Endothelial cell of umbilical vein (primary cell): Measurements from ENCODE around the gene FOXE1. TPM values are rescaled to one million over a fixed set of nuclear protein-coding genes. Genes with fewer than 3 reads are reported as not detected.

Experiments
- BruUV-seq: library from RNA; stranded (reverse); fragments of 400-500 nt; replicated peaks from 2 replicates; lab custom pipeline; 2021; lab: Mats Ljungman, UMichigan
- CTCF ChIA-PET: fragments of 300-600, 350-600 bp; sonication (Branson Sonifier 250); formaldehyde crosslinking; loops from one replicate; lab custom pipeline; 2021; ENCODE audit warnings: antibody characterized with exemption, inconsistent platforms; lab: Charles Lee
- POLR2A ChIA-PET: fragments of 300-600, 350-600 bp; sonication (Branson Sonifier 250); formaldehyde crosslinking; loops from one replicate; lab custom pipeline; 2021; ENCODE audit warnings: antibody characterized with exemption, inconsistent platforms; lab: Charles Lee
- DNase-seq: peaks from one replicate; pipeline ENCODE4 v3.0.0-alpha.2; 2011; ENCODE audit warnings: low read depth, low spot score
- FAIRE-seq: peaks from 2 replicates; lab custom pipeline; 2011; peaks lifted over from hg19 to GRCh38; lab: Jason Lieb, UNC
- H2AFZ ChIP-seq: 2 replicates; pipeline ENCODE4 v1.6.0; 2012; ENCODE audit warnings: low read depth, low read length, control low read depth, inconsistent platforms
- H3K27ac ChIP-seq: 2 replicates; pipeline ENCODE4 v1.5.1; 2011; ENCODE audit warnings: low read depth, mild to moderate bottlenecking, control low read depth, low read length, moderate library complexity; ENCODE audit not compliant: insufficient read depth
- H3K27me3 ChIP-seq, 2 experiments: 2 replicates each; pipeline versions ENCODE4 v1.6.0 to v1.6.1; 2011; ENCODE audit warnings: low read length in 2 of 2, mixed read lengths in 1 of 2; ENCODE audit not compliant: control insufficient read depth in 2 of 2, insufficient read depth in 2 of 2
- H3K36me3 ChIP-seq, 2 experiments: 2 replicates in 1 of 2; 3 replicates in 1 of 2; pipeline ENCODE4 v1.5.1; 2011; ENCODE audit warnings: low read length in 2 of 2, mild to moderate bottlenecking in 1 of 2, moderate library complexity in 1 of 2; ENCODE audit not compliant: control insufficient read depth in 2 of 2, insufficient read depth in 2 of 2; ENCODE audit errors: extremely low read depth in 1 of 2
- H3K4me1 ChIP-seq: 3 replicates; pipeline ENCODE4 v1.5.1; 2011; ENCODE audit warnings: mild to moderate bottlenecking, low read length; ENCODE audit not compliant: control insufficient read depth, insufficient read depth; ENCODE audit errors: extremely low read depth
- H3K4me2 ChIP-seq: 2 replicates; pipeline ENCODE4 v1.6.1; 2011; ENCODE audit warnings: low read length, control low read depth, mixed read lengths; ENCODE audit not compliant: insufficient read depth
- H3K4me3 ChIP-seq, 3 experiments: fragments of 200-600 bp in 1 of 3; sonication (generic), shearing (Covaris generic) in 1 of 3; replicated peaks in 1 of 3; 2 replicates each; pipeline ENCODE4 v1.5.1; 2011 to 2016; ENCODE audit warnings: control low read depth in 3 of 3, low read length in 3 of 3, mild to moderate bottlenecking in 2 of 3, inconsistent platforms in 1 of 3, low read depth in 1 of 3, moderate library complexity in 1 of 3; ENCODE audit not compliant: insufficient read depth in 1 of 3
- H3K79me2 ChIP-seq: 2 replicates; pipeline ENCODE4 v1.6.0; 2012; ENCODE audit warnings: low read length, inconsistent platforms; ENCODE audit not compliant: control insufficient read depth, insufficient read depth
- H3K9ac ChIP-seq: replicated peaks from 2 replicates; pipeline ENCODE3; 2011; ENCODE audit warnings: low read length, control low read depth; ENCODE audit not compliant: insufficient read depth; ENCODE audit errors: extremely low read depth
- H3K9me1 ChIP-seq: replicated peaks from 3 replicates; pipeline ENCODE4 v1.6.0; 2011; ENCODE audit warnings: mild to moderate bottlenecking, low read length; ENCODE audit not compliant: control insufficient read depth, insufficient read depth; ENCODE audit errors: extremely low read depth
- H3K9me3 ChIP-seq: replicated peaks from 2 replicates; pipeline ENCODE4 v1.5.1; 2012; ENCODE audit warnings: low read length, inconsistent platforms; ENCODE audit not compliant: control insufficient read depth, insufficient read depth
- H4K20me1 ChIP-seq: replicated peaks from 2 replicates; pipeline ENCODE3; 2011; ENCODE audit warnings: mild to moderate bottlenecking, low read length; ENCODE audit not compliant: control insufficient read depth, insufficient read depth; ENCODE audit errors: extremely low read depth
- EZH2 ChIP-seq: IDR thresholded peaks from 2 replicates; pipeline ENCODE4 v1.6.1; 2012; ENCODE audit warnings: borderline replicate concordance, low read depth, mild to moderate bottlenecking, moderate library complexity, low read length, inconsistent platforms; ENCODE audit not compliant: severe bottlenecking
- FOS ChIP-seq: IDR thresholded peaks from 2 replicates; pipeline ENCODE4 v1.6.1; 2011; ENCODE audit warnings: mild to moderate bottlenecking, low read length, moderate library complexity, borderline replicate concordance; ENCODE audit not compliant: insufficient read depth
- GATA2 ChIP-seq: IDR thresholded peaks from 2 replicates; pipeline ENCODE4 v1.7.0; 2011; ENCODE audit warnings: low read depth, mild to moderate bottlenecking, moderate library complexity, mixed read lengths, low read length; ENCODE audit not compliant: insufficient read length, insufficient read depth
- JUN ChIP-seq: IDR thresholded peaks from 2 replicates; pipeline ENCODE4 v1.6.1; 2011; ENCODE audit warnings: borderline replicate concordance, low read depth; ENCODE audit not compliant: insufficient read length, insufficient read depth
- MYC ChIP-seq: IDR thresholded peaks from one replicate; pipeline ENCODE4 v1.6.1; 2011; ENCODE audit warnings: mild to moderate bottlenecking, low read depth, low read length
- POLR2A ChIP-seq: IDR thresholded peaks from 2 replicates; pipeline ENCODE4 v1.6.1; 2012; ENCODE audit warnings: low read depth, mild to moderate bottlenecking, control low read depth, low read length
- POLR2AphosphoS5 ChIP-seq: IDR thresholded peaks from 2 replicates; pipeline ENCODE4 v1.6.1; 2012; ENCODE audit warnings: low read depth, mild to moderate bottlenecking, control low read depth, low read length, moderate library complexity; ENCODE audit not compliant: insufficient read depth
- dilution Hi-C: fragments of 300-500 bp; cut with MboI; formaldehyde crosslinking; loops from one replicate; pipeline ENCODE4 v1.15.0; 2019; ENCODE audit warnings: low sequenced_read_pairs; ENCODE audit not compliant: extremely low pct_ligation_motif_present
- intact Hi-C: fragments of 100-400 bp; cut with micrococcal nuclease; formaldehyde crosslinking; loops from one replicate; pipeline ENCODE4 v1.10.0; 2022
- polyA plus RNA-seq, 4 experiments: library from polyadenylated mRNA; depleted of rRNA in 3 of 4; stranded (reverse) in 3 of 4; unstranded in 1 of 4; fragments of >200 nt; gene quantifications; 2 replicates each; pipeline versions ENCODE4 v1.2.1 to v1.2.3, GENCODE V29; 2011 to 2012; ENCODE audit warnings: missing spikeins in 1 of 4
- total RNA-seq: library from RNA; stranded (reverse); gene quantifications from 2 replicates; pipeline ENCODE4 v1.2.3, GENCODE V29; 2021
- TF ChIP-seq, protein P1 (sequence below), 2 donors: IDR thresholded peaks; 1 replicate in 1 of 2; 2 replicates in 1 of 2; pipeline ENCODE4 v1.5.1; 2011; ENCODE audit warnings: low read length in 2 of 2, mild to moderate bottlenecking in 2 of 2, moderate library complexity in 2 of 2, control low read depth in 1 of 2, inconsistent platforms in 1 of 2, low read depth in 1 of 2; ENCODE audit not compliant: insufficient read depth in 1 of 2; ENCODE audit errors: extremely low read depth in 1 of 2
- TF ChIP-seq, protein P2 (sequence below): IDR thresholded peaks from 2 replicates; pipeline ENCODE4 v1.6.1; 2011; ENCODE audit not compliant: insufficient read depth, insufficient read length

Gene FOXE1
- total and polyA plus RNA-seq, 2 donors (not counting 3 experiments of a cell fraction or from before 2014, with no cell fraction given) = not detected

DNA sequence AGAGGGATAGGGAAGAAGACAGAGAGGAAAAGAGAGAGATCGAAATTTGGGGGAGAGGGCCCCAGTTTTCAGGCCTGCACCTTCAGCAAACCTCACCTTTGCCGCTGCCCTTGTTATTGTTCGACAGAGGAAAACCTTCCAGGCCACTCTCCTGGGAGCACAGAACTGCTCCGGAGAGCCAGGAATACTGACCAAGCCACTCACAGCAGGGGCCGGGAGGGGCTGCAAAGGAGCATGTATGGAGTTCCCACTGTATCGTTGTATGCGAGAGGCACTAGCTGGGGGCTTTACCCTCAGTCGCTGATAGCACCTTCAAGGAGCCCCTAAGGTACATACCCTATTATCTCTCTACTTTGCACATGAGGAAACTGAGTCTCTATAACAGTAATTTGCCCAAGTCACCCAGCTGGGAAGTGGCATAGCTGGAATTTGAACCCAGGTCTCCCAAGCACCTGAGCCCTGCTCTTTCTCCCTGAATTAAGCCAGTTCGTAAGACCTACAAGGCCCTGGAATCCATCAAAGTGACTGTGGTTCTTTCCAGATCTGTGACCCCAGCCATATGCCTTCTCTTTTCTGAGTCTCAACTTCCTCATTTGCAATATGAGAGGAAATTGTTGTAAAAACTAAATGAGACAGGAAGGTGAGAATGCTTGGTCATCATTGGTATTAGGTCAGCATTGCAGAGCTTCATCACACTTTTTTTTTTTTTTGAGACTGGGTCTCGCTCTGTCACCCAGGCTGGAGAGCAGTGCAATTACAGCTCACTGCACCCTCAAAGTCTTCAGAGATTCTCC, 21.0 kb upstream of the FOXE1 start:
- no peaks in the 10 kb centered on the region for H3K79me2 ChIP-seq
- H3K36me3 ChIP-seq = no peaks in the 10 kb centered on the region
- H3K4me2 ChIP-seq = no peak overlapping the region
- H3K9ac ChIP-seq = no peak overlapping the region
- TF ChIP-seq EZH2 = no peak
- TF ChIP-seq GATA2 = no peak
- no peak for TF ChIP-seq MYC
- no peak for TF ChIP-seq POLR2AphosphoS5
- TF ChIP-seq JUN = no peak
- TF ChIP-seq, protein P1, sequence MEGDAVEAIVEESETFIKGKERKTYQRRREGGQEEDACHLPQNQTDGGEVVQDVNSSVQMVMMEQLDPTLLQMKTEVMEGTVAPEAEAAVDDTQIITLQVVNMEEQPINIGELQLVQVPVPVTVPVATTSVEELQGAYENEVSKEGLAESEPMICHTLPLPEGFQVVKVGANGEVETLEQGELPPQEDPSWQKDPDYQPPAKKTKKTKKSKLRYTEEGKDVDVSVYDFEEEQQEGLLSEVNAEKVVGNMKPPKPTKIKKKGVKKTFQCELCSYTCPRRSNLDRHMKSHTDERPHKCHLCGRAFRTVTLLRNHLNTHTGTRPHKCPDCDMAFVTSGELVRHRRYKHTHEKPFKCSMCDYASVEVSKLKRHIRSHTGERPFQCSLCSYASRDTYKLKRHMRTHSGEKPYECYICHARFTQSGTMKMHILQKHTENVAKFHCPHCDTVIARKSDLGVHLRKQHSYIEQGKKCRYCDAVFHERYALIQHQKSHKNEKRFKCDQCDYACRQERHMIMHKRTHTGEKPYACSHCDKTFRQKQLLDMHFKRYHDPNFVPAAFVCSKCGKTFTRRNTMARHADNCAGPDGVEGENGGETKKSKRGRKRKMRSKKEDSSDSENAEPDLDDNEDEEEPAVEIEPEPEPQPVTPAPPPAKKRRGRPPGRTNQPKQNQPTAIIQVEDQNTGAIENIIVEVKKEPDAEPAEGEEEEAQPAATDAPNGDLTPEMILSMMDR (IDR thresholded peaks at IDR 0.05; ENCODE audit: extremely low read depth in 1 of 2, insufficient read depth in 1 of 2, low read depth in 1 of 2, low read length in 2 of 2) = no peak
- TF ChIP-seq POLR2A = no peak
- TF ChIP-seq FOS = no peak
- TF ChIP-seq, protein P2, sequence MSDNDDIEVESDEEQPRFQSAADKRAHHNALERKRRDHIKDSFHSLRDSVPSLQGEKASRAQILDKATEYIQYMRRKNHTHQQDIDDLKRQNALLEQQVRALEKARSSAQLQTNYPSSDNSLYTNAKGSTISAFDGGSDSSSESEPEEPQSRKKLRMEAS = no peak
- no TSS peak for BruUV-seq
- no peak overlapping the region for H3K4me3 ChIP-seq
- no peaks in the 10 kb centered on the region for H4K20me1 ChIP-seq
- H3K4me1 ChIP-seq = no peaks in the 10 kb centered on the region
- H3K27me3 ChIP-seq = peaks cover 26 to 35% of the 10 kb centered on the region in 2 experiments
- H3K9me3 ChIP-seq = no peaks in the 10 kb centered on the region
- DNase-seq (no peak), FAIRE-seq (no peak)
- ChIA-PET POLR2A (interaction anchor here (0.6 to 0.7 kb wide), 2 partner anchors 89 to 224 kb away, joined by 3 read pairs; no protein-coding TSS in a partner anchor), CTCF (interaction anchor here (1.7 kb wide), 1 partner anchor 12 kb away, joined by 5 read pairs; no protein-coding TSS in a partner anchor)
- no peaks in the 10 kb centered on the region for H3K9me1 ChIP-seq
- intact Hi-C loops = no loop called here
- H3K27ac ChIP-seq = no peak overlapping the region
- H2AFZ ChIP-seq = no peak overlapping the region
- dilution Hi-C loops = no loop called here
